ENCODE data around the gene PCDH8. TPM values are rescaled to one million over a fixed set of nuclear protein-coding genes. Genes with fewer than 3 reads are reported as not detected.

PCDH8 gene
- total and polyA plus RNA-seq, 10 of the 15 experiments (the other 5 are each of a cell fraction or from before 2014, with no cell fraction given): 0.03 to 0.86 (median 0.45) TPM; not detected in 1

GRCh38 chr13:52812941-52813340, 35.5 kb downstream of the PCDH8 start (continued):
- TF ChIP-seq RELB (IDR thresholded peaks at IDR 0.05; ENCODE audit: low read depth) (peak; percentile 62; the same call in 1 of the 2 replicates), EED (IDR thresholded peaks at IDR 0.05; ENCODE audit: low read depth) (0 out of 2 replicates have a peak, but pooled peaks have one; percentile 18), POLR2AphosphoS2 (IDR thresholded peaks at IDR 0.05; ENCODE audit: low read depth, low read length) (no peak), FOS (IDR thresholded peaks at IDR 0.05; ENCODE audit: borderline replicate concordance, extremely low read depth, insufficient read length) (no peak), MLLT1 (IDR thresholded peaks at IDR 0.05) (no peak), IKZF2 (IDR thresholded peaks at IDR 0.05) (peak; percentile 58 to 63; a peak in 2 of 4 replicates), GATAD2B (conservative IDR thresholded peaks at IDR 0.05; ENCODE audit: low read depth) (peak; percentile 74), MEF2A (IDR thresholded peaks at IDR 0.05; ENCODE audit: insufficient read depth, low read depth, low read length) (no peak), TBL1XR1 (IDR thresholded peaks at IDR 0.05; ENCODE audit: low read depth, low read length) (no peak), MEF2B (IDR thresholded peaks at IDR 0.05; ENCODE audit: partially characterized antibody, poor library complexity, severe bottlenecking) (peak; percentile 97), PRDM15 (CRISPR knock-in tag; IDR thresholded peaks at IDR 0.05) (no peak), SPI1 (IDR thresholded peaks at IDR 0.05; ENCODE audit: borderline replicate concordance, insufficient read depth, low read depth, low read length) (peak; percentile 45; the same call in 1 of the 2 replicates), NBN (IDR thresholded peaks at IDR 0.05) (0 out of 2 replicates have a peak, but pooled peaks have one; percentile 45), SRF (IDR thresholded peaks at IDR 0.05; ENCODE audit: low read depth in 2 of 2, low read length in 2 of 2) (no peak), EGR1 (IDR thresholded peaks at IDR 0.05; ENCODE audit: borderline replicate concordance in 1 of 2, low read depth in 2 of 2, low read length in 2 of 2) (no peak), HDGF (IDR thresholded peaks at IDR 0.05) (no peak), YBX1 (IDR thresholded peaks at IDR 0.05) (no peak), JUNB (IDR thresholded peaks at IDR 0.05) (no peak), MYC (IDR thresholded peaks at IDR 0.05; ENCODE audit: insufficient read depth, insufficient read length, insufficient replicate concordance, low read length, severe bottlenecking) (no peak)
- TF ChIP-seq, protein P1, sequence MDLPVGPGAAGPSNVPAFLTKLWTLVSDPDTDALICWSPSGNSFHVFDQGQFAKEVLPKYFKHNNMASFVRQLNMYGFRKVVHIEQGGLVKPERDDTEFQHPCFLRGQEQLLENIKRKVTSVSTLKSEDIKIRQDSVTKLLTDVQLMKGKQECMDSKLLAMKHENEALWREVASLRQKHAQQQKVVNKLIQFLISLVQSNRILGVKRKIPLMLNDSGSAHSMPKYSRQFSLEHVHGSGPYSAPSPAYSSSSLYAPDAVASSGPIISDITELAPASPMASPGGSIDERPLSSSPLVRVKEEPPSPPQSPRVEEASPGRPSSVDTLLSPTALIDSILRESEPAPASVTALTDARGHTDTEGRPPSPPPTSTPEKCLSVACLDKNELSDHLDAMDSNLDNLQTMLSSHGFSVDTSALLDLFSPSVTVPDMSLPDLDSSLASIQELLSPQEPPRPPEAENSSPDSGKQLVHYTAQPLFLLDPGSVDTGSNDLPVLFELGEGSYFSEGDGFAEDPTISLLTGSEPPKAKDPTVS (IDR thresholded peaks at IDR 0.05; ENCODE audit: low read depth, low read length): no peak

Measured in GM12878 (cell line).